Neuronal stem cell (in vitro differentiated cells): Measurements from ENCODE around the gene SNRNP200.

ENCODE experiments used
- DNase-seq: peaks from one replicate; pipeline ENCODE4 v3.0.0-alpha.2; 2013; ENCODE audit warnings: low spot score
- H2AFZ ChIP-seq: one replicate; pipeline ENCODE4 v1.6.1; 2013; ENCODE audit warnings: mild to moderate bottlenecking, low read length, inconsistent platforms
- H2AK5ac ChIP-seq: 2 replicates; pipeline ENCODE4 v1.6.1; 2013; ENCODE audit warnings: low read depth, mild to moderate bottlenecking, inconsistent platforms, low read length, moderate library complexity, mixed read lengths
- H2BK120ac ChIP-seq: 2 replicates; pipeline ENCODE4 v1.6.1; 2013; ENCODE audit warnings: low read depth, mild to moderate bottlenecking, inconsistent platforms, low read length, moderate library complexity, mixed read lengths
- H2BK12ac ChIP-seq: one replicate; pipeline ENCODE4 v1.6.1; 2013; ENCODE audit warnings: low read length, inconsistent platforms
- H2BK15ac ChIP-seq: 2 replicates; pipeline ENCODE4 v1.6.1; 2013; ENCODE audit warnings: mild to moderate bottlenecking, low read length, inconsistent platforms, mixed read lengths
- H2BK5ac ChIP-seq: one replicate; pipeline ENCODE4 v1.6.1; 2013; ENCODE audit warnings: inconsistent platforms, mild to moderate bottlenecking, low read length, moderate library complexity
- H3K14ac ChIP-seq: one replicate; pipeline ENCODE4 v1.6.1; 2013; ENCODE audit warnings: low read length, inconsistent platforms
- H3K18ac ChIP-seq: 2 replicates; pipeline ENCODE4 v1.6.1; 2013; ENCODE audit warnings: low read length, inconsistent platforms
- H3K23ac ChIP-seq: 2 replicates; pipeline ENCODE4 v1.6.1; 2013; ENCODE audit warnings: low read depth, mild to moderate bottlenecking, mixed read lengths, low read length, inconsistent platforms; ENCODE audit not compliant: poor library complexity
- H3K27ac ChIP-seq: replicated peaks from 3 replicates; pipeline ENCODE4 v1.5.1; 2013; ENCODE audit warnings: low read length, inconsistent platforms
- H3K27me3 ChIP-seq, 3 experiments: 2 replicates each; pipeline ENCODE4 v1.6.1; 2013; ENCODE audit warnings: low read length in 3 of 3, mild to moderate bottlenecking in 2 of 3, inconsistent platforms in 1 of 3, low read depth in 1 of 3, mixed read lengths in 1 of 3, moderate library complexity in 1 of 3; ENCODE audit not compliant: control insufficient read depth in 3 of 3, insufficient read depth in 3 of 3
- H3K36me3 ChIP-seq, 2 donors: replicated peaks in 1 of 2; 2 replicates each; pipeline ENCODE4 v1.6.1; 2013; ENCODE audit warnings: low read length in 2 of 2; ENCODE audit not compliant: control insufficient read depth in 2 of 2, insufficient read depth in 2 of 2
- H3K4ac ChIP-seq: 2 replicates; pipeline ENCODE4 v1.6.1; 2013; ENCODE audit warnings: inconsistent platforms, mild to moderate bottlenecking, low read length, moderate library complexity
- H3K4me1 ChIP-seq, 2 donors: 1 replicate in 1 of 2; 2 replicates in 1 of 2; pipeline ENCODE4 v1.6.1; 2013; ENCODE audit warnings: low read length in 2 of 2, low read depth in 1 of 2; ENCODE audit not compliant: control insufficient read depth in 2 of 2, insufficient read depth in 1 of 2
- H3K4me2 ChIP-seq: one replicate; pipeline ENCODE4 v1.6.1; 2013; ENCODE audit warnings: mild to moderate bottlenecking, low read length, inconsistent platforms; ENCODE audit not compliant: insufficient read depth, poor library complexity, severe bottlenecking
- H3K4me3 ChIP-seq, 2 donors: 2 replicates each; pipeline ENCODE4 v1.5.1; 2013; ENCODE audit warnings: low read length in 2 of 2, mild to moderate bottlenecking in 2 of 2, inconsistent platforms in 1 of 2, moderate library complexity in 1 of 2
- H3K79me1 ChIP-seq: one replicate; pipeline ENCODE4 v1.6.1; 2013; ENCODE audit warnings: low read depth, mild to moderate bottlenecking, inconsistent platforms, low read length, moderate library complexity
- H3K9ac ChIP-seq: one replicate; pipeline ENCODE4 v1.6.1; 2013; ENCODE audit warnings: mild to moderate bottlenecking, low read depth, low read length, inconsistent platforms; ENCODE audit not compliant: poor library complexity
- H3K9me3 ChIP-seq, 2 donors: replicated peaks in 1 of 2; 2 replicates each; pipeline versions ENCODE3 to v1.6.1; 2013; ENCODE audit warnings: low read length in 2 of 2, mild to moderate bottlenecking in 2 of 2, inconsistent platforms in 1 of 2, low read depth in 1 of 2, mixed read lengths in 1 of 2, moderate library complexity in 1 of 2; ENCODE audit not compliant: control insufficient read depth in 2 of 2, insufficient read depth in 1 of 2
- H4K8ac ChIP-seq: one replicate; pipeline ENCODE4 v1.6.1; 2013; ENCODE audit warnings: low read depth, mild to moderate bottlenecking, inconsistent platforms, low read length, moderate library complexity
- H4K91ac ChIP-seq: one replicate; pipeline ENCODE4 v1.6.1; 2013; ENCODE audit warnings: low read length, low read depth, mild to moderate bottlenecking, inconsistent platforms; ENCODE audit not compliant: poor library complexity
- WGBS, 2 donors: extraction: QIAGEN DNeasy Blood & Tissue Kit; methylation state at CpG; one replicate each; pipeline ENCODE4 v1.1.7; 2013; ENCODE audit warnings: missing lambda C conversion rate in 2 of 2, mixed read lengths in 1 of 2; ENCODE audit not compliant: insufficient read length in 2 of 2, insufficient replicate concordance in 1 of 2; ENCODE audit errors: extremely low coverage in 2 of 2; 5-methylcytosine and 5-hydroxymethylcytosine counted together

The SNRNP200 gene

DNA sequence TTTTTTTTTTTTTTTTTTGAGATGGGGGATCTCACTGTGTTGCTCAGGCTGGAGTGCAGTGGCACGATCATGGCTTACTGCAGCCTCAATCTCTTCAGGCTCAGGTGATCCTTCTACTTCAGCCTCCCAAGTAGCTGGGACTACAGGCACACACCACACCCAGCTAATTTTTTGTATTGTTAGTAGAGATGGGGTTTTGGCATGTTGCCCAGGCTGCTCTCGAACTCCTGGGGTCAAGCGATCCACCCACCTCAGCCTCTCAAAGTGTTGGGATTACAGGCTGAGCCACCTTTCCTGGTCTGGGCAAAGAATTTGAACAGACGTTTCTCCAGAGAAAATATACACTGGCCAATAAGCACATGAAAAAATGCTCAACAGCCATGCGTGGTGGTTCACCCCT is 2.9 kb upstream of the SNRNP200 start:
- Histone ChIP-seq H3K9me3 (no peaks in the 10 kb centered on the region), H3K79me1 (peaks cover 2% of the 10 kb centered on the region), H2BK5ac (no peak overlapping the region), H3K9ac (no peak overlapping the region), H3K4me3 (no peak overlapping the region), H4K91ac (no peak overlapping the region), H2BK120ac (no peak overlapping the region), H4K8ac (no peak overlapping the region), H3K14ac (no peak overlapping the region), H3K23ac (no peak overlapping the region), H3K18ac (no peak overlapping the region), H3K4me1 (peaks cover 5 to 12% of the 10 kb centered on the region in 2 donors), H2BK12ac (no peak overlapping the region), H3K4me2 (no peak overlapping the region), H2AFZ (no peak overlapping the region), H3K36me3 (peaks cover 2 to 14% of the 10 kb centered on the region in 2 donors), H3K27ac (no peak overlapping the region), H3K4ac (no peak overlapping the region), H2AK5ac (no peak overlapping the region), H2BK15ac (no peak overlapping the region), H3K27me3 (no peaks in the 10 kb centered on the region)
- WGBS, 2 donors: no CpG with 5 or more reads among the region's 5 CpGs
- DNase-seq: no peak

DNA sequence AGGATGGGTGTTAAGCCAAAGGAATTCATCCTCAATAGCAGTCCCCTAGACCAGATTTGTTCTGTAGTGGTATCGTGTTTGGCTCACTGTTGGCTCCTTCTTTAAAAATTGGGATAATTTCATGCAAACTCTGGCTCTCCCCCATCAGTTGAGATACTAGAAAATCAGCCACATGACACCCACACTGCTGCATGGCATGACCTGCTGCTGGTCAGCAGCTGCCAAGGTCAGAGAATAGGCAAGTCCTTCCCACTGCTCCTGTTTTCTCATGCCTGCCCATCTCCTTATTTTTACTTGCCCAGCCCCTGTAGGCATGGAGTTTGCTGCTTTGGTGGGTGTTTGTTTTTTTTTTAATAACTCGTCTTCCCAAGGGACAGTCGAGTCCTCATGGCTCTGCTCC is 1.0 kb upstream of the SNRNP200 start:
- peak overlapping the region; percentile 77 to 93 for H3K4me3 ChIP-seq
- no peak overlapping the region for H2AK5ac ChIP-seq

GRCh38 chr2:96305979-96306308 is 598 bp upstream of the SNRNP200 start:
- Histone ChIP-seq H4K91ac (no peak overlapping the region), H3K27ac (no peak overlapping the region), H3K18ac (no peak overlapping the region)

More for the DNA sequence above, 1.0 kb upstream of the SNRNP200 start:
- Histone ChIP-seq H3K18ac (no peak overlapping the region), H2BK15ac (no peak overlapping the region), H3K4ac (no peak overlapping the region), H3K36me3 (peaks cover 21 to 32% of the 10 kb centered on the region in 2 donors), H3K14ac (no peak overlapping the region), H4K8ac (no peak overlapping the region), H3K4me1 (peaks cover 5 to 12% of the 10 kb centered on the region in 2 donors), H3K9ac (peak overlapping the region; percentile 37), H3K23ac (no peak overlapping the region), H3K9me3 (no peaks in the 10 kb centered on the region), H2AFZ (peak overlapping the region; percentile 88), H2BK5ac (no peak overlapping the region), H2BK12ac (no peak overlapping the region), H3K27me3 (no peaks in the 10 kb centered on the region), H4K91ac (no peak overlapping the region), H2BK120ac (no peak overlapping the region), H3K27ac (no peak overlapping the region), H3K79me1 (peaks cover 2% of the 10 kb centered on the region), H3K4me2 (peak overlapping the region; percentile 83)
- WGBS, 2 donors: no CpG with 5 or more reads among the region's 3 CpGs
- DNase-seq: no peak

GRCh38 chr2:96304606-96305005 is 740 bp downstream of the SNRNP200 start:
- peak overlapping the region; percentile 72 for H3K4me2 ChIP-seq
- peaks cover 5 to 12% of the 10 kb centered on the region in 2 donors for H3K4me1 ChIP-seq
- H3K14ac ChIP-seq: no peak overlapping the region
- no peaks in the 10 kb centered on the region for H3K9me3 ChIP-seq
- H2BK15ac ChIP-seq: no peak overlapping the region
- no peak overlapping the region for H2AFZ ChIP-seq
- peaks cover 2% of the 10 kb centered on the region for H3K79me1 ChIP-seq
- no peak overlapping the region for H2BK5ac ChIP-seq
- no peak overlapping the region for H3K9ac ChIP-seq
- no peak overlapping the region for H3K18ac ChIP-seq
- no CpG with 5 or more reads among the region's 11 CpGs for WGBS, 2 donors
- no peak for DNase-seq
- H4K8ac ChIP-seq: no peak overlapping the region
- H3K27me3 ChIP-seq: no peaks in the 10 kb centered on the region
- H3K27ac ChIP-seq: no peak overlapping the region
- H2BK12ac ChIP-seq: no peak overlapping the region
- H2AK5ac ChIP-seq: no peak overlapping the region
- peaks cover 29 to 49% of the 10 kb centered on the region in 2 donors for H3K36me3 ChIP-seq
- H3K23ac ChIP-seq: no peak overlapping the region
- H3K4ac ChIP-seq: no peak overlapping the region
- H3K4me3 ChIP-seq: peak overlapping the region; percentile 77 to 93
- no peak overlapping the region for H4K91ac ChIP-seq
- no peak overlapping the region for H2BK120ac ChIP-seq

More at GRCh38 chr2:96305979-96306308, 598 bp upstream of the SNRNP200 start:
- no CpG with 5 or more reads among the region's 9 CpGs for WGBS, 2 donors
- Histone ChIP-seq H3K79me1 (peaks cover 2% of the 10 kb centered on the region), H3K14ac (no peak overlapping the region), H3K36me3 (peaks cover 25 to 37% of the 10 kb centered on the region in 2 donors), H2BK120ac (no peak overlapping the region), H4K8ac (no peak overlapping the region), H2BK12ac (no peak overlapping the region), H2BK5ac (peak overlapping the region; percentile 55), H3K9me3 (no peaks in the 10 kb centered on the region), H3K4me3 (peak overlapping the region; percentile 77 to 93), H2AK5ac (peak overlapping the region; percentile 67), H3K4me1 (peaks cover 5 to 12% of the 10 kb centered on the region in 2 donors), H3K4ac (no peak overlapping the region), H3K23ac (no peak overlapping the region), H3K27me3 (no peaks in the 10 kb centered on the region), H3K4me2 (peak overlapping the region; percentile 83), H3K9ac (peak overlapping the region; percentile 37), H2AFZ (peak overlapping the region; percentile 88), H2BK15ac (no peak overlapping the region)
- no peak for DNase-seq
